Peyer's patch (tissue), 4 donors: ENCODE data around the gene MARK3. TPM values are rescaled to one million over a fixed set of nuclear protein-coding genes. Genes with fewer than 3 reads are reported as not detected.

Experiments
- DNase-seq, 3 donors: peaks; one replicate each; pipeline ENCODE4 v3.0.0-alpha.2; 2017 to 2019
- H3K27ac ChIP-seq, 4 donors: fragments of 200-600 bp; sonication (generic); one replicate each; pipeline ENCODE4 v1.5.1; 2016 to 2019
- H3K27me3 ChIP-seq, 2 donors: fragments of 200-600 bp; sonication (generic); one replicate each; pipeline ENCODE4 v1.5.1; 2019
- H3K36me3 ChIP-seq, 3 donors: fragments of 200-600 bp; sonication (generic); one replicate each; pipeline ENCODE4 v1.5.1; 2016 to 2019
- H3K4me1 ChIP-seq, 4 donors: fragments of 200-600 bp; sonication (generic); one replicate each; pipeline ENCODE4 v1.5.1; 2016 to 2019
- H3K4me3 ChIP-seq, 4 donors: fragments of 200-600 bp; sonication (generic); 1 replicate in 3 of 4; 2 replicates in 1 of 4; pipeline ENCODE4 v1.5.1; 2016 to 2019; ENCODE audit warnings: mild to moderate bottlenecking in 1 of 4
- H3K9me3 ChIP-seq, 4 donors: fragments of 200-600 bp; sonication (generic); one replicate each; pipeline ENCODE4 v1.5.1; 2016 to 2019; ENCODE audit warnings: mild to moderate bottlenecking in 1 of 4
- CTCF ChIP-seq, 6 experiments: fragments of 450-650 bp in 4 of 6; fragments of 200-600 bp in 2 of 6; sonication (generic) in 1 of 6; IDR thresholded peaks; one replicate each; pipeline ENCODE4 v1.5.1; 2017 to 2019; ENCODE audit warnings: antibody characterized with exemption in 6 of 6, mild to moderate bottlenecking in 3 of 6, moderate library complexity in 1 of 6
- POLR2A ChIP-seq, 2 donors: fragments of 450-650 bp; IDR thresholded peaks; one replicate each; pipeline ENCODE4 v1.5.1; 2017; ENCODE audit warnings: antibody characterized with exemption in 2 of 2, mild to moderate bottlenecking in 2 of 2, moderate library complexity in 2 of 2
- total RNA-seq, 4 donors: library from RNA; depleted of rRNA; stranded (reverse); fragments of >200 nt; gene quantifications; one replicate each; pipeline ENCODE4 v1.1.0, GENCODE V29; 2016

Gene MARK3
- total RNA-seq, 4 donors from 2014 or later: 76.0 to 196 (median 99.5) TPM

GRCh38 chr14:103504991-103505565 lies 119.9 kb downstream of the MARK3 start:
- no peaks in the 10 kb centered on the region for H3K9me3 ChIP-seq
- no peak overlapping the region for H3K27ac ChIP-seq
- no peaks in the 10 kb centered on the region for H3K27me3 ChIP-seq
- no peak overlapping the region for H3K4me3 ChIP-seq
- no peaks in the 10 kb centered on the region for H3K4me1 ChIP-seq
- TF ChIP-seq POLR2A (IDR thresholded peaks at IDR 0.05) (no peak), CTCF (IDR thresholded peaks at IDR 0.05) (no peak)
- peak in 1 of 3 donors; percentile 33 for DNase-seq
- peaks cover 0 to 61% (median 0%) of the 10 kb centered on the region in 3 donors for H3K36me3 ChIP-seq

- Histone ChIP-seq H3K27me3 (no peaks in the 10 kb centered on the region), H3K27ac (no peak overlapping the region), H3K9me3 (no peaks in the 10 kb centered on the region), H3K4me1 (peaks cover 0 to 3% (median 0%) of the 10 kb centered on the region in 4 donors), H3K4me3 (no peak overlapping the region), H3K36me3 (peaks cover 0 to 48% (median 0%) of the 10 kb centered on the region in 3 donors)
- peak in 1 of 3 donors; percentile 26 for DNase-seq
- TF ChIP-seq CTCF (IDR thresholded peaks at IDR 0.05) (no peak), POLR2A (IDR thresholded peaks at IDR 0.05) (no peak)
Measured at GRCh38 chr14:103507751-103508150, 122.5 kb downstream of the MARK3 start.

GRCh38 chr14:103508521-103509329 lies 123.5 kb downstream of the MARK3 start:
- peaks cover 0 to 38% (median 0%) of the 10 kb centered on the region in 3 donors for H3K36me3 ChIP-seq

GRCh38 chr14:103509864-103510723 lies 124.9 kb downstream of the MARK3 start:
- H3K4me1 ChIP-seq: peaks cover 0 to 4% (median 0%) of the 10 kb centered on the region in 4 donors
- H3K36me3 ChIP-seq: peaks cover 0 to 24% (median 0%) of the 10 kb centered on the region in 3 donors
- no peaks in the 10 kb centered on the region for H3K27me3 ChIP-seq
- H3K4me3 ChIP-seq: no peak overlapping the region
- no peak for TF ChIP-seq POLR2A (IDR thresholded peaks at IDR 0.05)
- no peak for TF ChIP-seq CTCF (IDR thresholded peaks at IDR 0.05)
- no peaks in the 10 kb centered on the region for H3K9me3 ChIP-seq
- H3K27ac ChIP-seq: no peak overlapping the region
- DNase-seq: peak in 1 of 3 donors; percentile 41

More at GRCh38 chr14:103508521-103509329, 123.5 kb downstream of the MARK3 start:
- Histone ChIP-seq H3K27ac (no peak overlapping the region), H3K9me3 (no peaks in the 10 kb centered on the region), H3K4me1 (peaks cover 0 to 4% (median 0%) of the 10 kb centered on the region in 4 donors), H3K4me3 (no peak overlapping the region), H3K27me3 (no peaks in the 10 kb centered on the region)
- peak in 1 of 3 donors; percentile 22 for DNase-seq
- TF ChIP-seq CTCF (IDR thresholded peaks at IDR 0.05) (no peak), POLR2A (IDR thresholded peaks at IDR 0.05) (no peak)
